ENCODE measurements around the gene TCF3.

TCF3 gene

GRCh38 chr19:1580957-1581356 lies 71.5 kb downstream of the TCF3 start:
- DNase-seq (ENCODE audit: low spot score) = no peak

- DNase-seq (ENCODE audit: low spot score) = no peak
Measured at GRCh38 chr19:1580382-1580781, 72.0 kb downstream of the TCF3 start.

GRCh38 chr19:1579222-1579621 lies 73.2 kb downstream of the TCF3 start:
- DNase-seq (ENCODE audit: low spot score) = no peak

- no peak for DNase-seq (ENCODE audit: low spot score)
Measured at GRCh38 chr19:1577929-1578618, 74.3 kb downstream of the TCF3 start.

DNA sequence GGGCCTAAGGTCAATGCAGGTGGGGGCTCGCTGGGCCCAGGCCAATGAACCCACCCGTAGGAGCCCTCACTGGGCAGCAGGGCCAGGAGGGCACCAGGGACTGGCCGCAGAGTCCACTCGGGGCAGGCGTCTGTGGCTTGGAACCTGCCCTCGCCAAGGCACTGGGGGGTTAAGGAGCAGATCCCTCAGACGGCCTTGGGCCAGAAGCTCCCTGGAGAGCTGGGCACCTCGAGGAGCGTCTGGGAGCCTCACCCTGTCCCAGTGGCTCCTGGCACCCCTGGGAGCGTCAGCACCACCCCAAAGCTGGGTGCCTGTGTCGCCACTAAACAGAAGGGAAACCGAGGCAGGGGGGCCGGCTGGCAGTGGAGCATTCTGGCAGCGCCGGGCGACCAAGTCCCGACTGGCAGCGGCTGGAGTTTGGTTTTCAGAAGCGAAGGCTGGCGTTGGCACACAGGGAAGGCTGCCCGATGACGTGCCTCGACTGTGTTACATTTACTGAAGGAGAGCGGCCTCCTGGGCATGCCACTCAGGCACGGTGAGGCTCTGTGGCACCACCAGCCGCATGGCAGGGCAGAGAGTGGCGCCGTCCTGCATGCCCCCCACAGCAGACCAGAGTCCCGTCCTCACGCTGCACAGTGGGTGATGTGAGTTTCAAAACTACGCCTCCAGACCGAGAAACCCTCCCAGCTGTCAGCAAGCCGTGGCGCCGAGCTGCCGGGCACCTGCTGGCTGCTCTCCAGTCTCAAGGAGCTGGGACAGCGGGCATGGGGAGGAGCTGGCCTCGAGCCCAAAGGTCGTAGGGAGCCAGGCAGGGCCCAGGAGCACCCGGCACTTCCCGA lies 75.1 kb downstream of the TCF3 start:
- no peak for DNase-seq (ENCODE audit: low spot score)

GRCh38 chr19:1576242-1577089 lies 75.9 kb downstream of the TCF3 start:
- DNase-seq (ENCODE audit: low spot score) = no peak

DNA sequence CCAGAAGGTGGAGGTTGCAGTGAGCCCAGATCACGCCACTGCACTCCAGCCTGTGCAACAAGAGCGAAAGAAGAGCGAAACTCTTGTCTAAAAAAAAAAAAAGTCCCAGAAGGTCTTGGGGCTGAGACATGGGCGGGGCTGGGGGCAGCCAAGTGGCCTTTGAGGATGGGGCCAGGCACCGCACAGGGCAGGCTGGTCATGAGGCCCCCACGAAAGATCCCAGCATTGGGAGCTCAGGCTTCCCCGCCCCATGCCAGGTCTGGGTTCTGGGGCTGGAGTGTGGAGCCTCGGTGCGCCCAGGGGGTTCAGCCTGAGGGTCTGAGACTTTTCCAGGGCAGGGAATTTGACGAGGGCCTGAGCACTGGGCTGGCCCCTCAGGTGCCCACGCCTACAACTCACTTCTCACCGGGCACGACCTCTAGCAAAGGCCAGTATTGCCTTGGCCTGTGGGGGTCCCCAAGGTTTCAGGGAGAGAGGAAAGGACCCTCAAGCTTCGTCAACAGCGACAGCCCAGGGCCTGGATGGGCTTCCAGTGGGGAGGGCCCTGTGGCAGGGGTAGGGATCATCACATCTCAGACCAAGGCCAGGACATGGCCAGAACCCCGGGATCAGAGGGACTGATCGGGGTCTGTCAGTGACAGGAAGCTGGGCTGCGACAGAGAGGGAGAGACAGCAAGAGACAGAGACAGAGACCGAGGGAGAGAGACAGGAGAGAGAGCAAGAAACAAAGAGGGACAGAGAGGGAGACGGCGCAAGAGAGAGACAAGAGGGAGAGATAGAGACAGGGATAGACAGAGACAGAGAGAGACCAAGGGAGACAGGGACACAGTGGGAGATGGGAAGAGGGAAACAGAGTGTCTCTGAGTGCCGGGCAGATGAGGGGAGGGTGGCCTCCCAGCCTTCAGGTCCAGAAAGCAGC lies 76.8 kb downstream of the TCF3 start:
- no peak for DNase-seq (ENCODE audit: low spot score)

DNA sequence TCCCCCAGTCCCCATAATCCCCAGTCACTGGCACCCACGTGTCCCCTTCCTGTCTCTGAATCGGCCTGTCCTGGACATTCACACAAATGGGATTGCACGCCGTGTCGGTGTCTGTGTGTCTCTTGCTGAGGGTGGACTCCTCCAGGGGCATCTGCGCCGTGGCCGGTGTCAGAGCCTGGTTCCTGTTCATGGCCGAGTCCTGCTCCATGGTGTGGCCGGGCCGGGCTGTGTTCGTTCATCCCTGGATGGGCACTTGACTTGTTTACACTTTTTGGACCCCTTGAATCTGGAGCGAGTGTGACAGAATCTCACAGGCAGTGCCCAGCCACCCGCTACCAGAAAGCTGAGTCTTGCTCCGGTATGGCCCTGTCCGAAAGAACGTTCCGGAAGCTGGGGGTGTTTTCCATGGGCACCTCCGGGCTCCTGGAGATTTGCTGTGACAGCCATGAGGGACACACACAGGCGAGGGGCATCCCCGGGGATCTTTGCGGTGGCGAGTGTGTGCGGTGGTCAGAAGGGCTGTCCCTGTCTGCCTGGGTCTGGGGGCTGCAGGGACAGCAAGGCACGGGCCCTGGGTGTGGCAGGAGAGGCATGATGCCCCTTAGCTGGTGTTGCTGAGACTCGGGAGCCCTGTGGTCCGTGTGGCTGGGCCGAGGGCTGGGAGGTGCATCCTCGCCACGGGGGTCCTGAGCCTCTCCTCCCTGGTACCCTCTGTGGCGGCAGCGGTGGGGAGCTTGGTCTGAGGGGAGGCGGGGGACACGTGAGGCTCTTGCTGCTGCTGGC lies 77.9 kb downstream of the TCF3 start:
- no peak for DNase-seq (ENCODE audit: low spot score)

GRCh38 chr19:1572795-1573194 lies 79.6 kb downstream of the TCF3 start:
- no peak for DNase-seq (ENCODE audit: low spot score)

- no peak for DNase-seq (ENCODE audit: low spot score)
Measured at GRCh38 chr19:1571358-1571757, 81.1 kb downstream of the TCF3 start.

- no peak for DNase-seq (ENCODE audit: low spot score)
Measured at GRCh38 chr19:1570836-1571235, 81.6 kb downstream of the TCF3 start.

GRCh38 chr19:1569997-1570396 lies 82.4 kb downstream of the TCF3 start:
- no peak for DNase-seq (ENCODE audit: low spot score)

- peak; percentile 99 for DNase-seq (ENCODE audit: low spot score)
Measured at GRCh38 chr19:1568320-1569019, 83.9 kb downstream of the TCF3 start, which contains the start of gene MEX3D. TSS of gene MEX3D (minus strand) at chr19:1568325. CDS start at chr19:1568058, 267 bp downstream.

DNA sequence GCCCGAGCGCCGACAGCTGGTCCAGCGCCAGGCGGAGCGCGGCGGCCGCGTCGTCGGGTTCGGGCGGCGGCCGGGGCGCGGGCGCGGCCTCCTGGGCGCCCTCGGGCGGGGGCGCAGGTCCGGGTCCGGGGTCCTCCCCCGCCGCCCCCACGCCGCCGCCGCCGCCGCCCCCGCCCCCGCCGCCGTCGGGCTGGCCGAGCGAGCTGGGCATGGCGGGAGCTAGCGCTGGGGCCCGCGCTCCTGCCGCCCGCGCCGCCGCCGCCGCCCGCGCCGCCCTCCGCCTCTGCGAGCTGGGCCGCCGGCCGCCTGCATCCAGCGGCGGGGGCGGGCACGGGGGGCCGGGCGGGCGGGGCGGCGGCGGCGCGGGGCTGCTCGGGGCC lies 84.6 kb downstream of the TCF3 start:
- DNase-seq (ENCODE audit: low spot score) = no peak

- peak; percentile 83 for DNase-seq (ENCODE audit: low spot score)
Measured at GRCh38 chr19:1567116-1567847, 85.1 kb downstream of the TCF3 start.

DNA sequence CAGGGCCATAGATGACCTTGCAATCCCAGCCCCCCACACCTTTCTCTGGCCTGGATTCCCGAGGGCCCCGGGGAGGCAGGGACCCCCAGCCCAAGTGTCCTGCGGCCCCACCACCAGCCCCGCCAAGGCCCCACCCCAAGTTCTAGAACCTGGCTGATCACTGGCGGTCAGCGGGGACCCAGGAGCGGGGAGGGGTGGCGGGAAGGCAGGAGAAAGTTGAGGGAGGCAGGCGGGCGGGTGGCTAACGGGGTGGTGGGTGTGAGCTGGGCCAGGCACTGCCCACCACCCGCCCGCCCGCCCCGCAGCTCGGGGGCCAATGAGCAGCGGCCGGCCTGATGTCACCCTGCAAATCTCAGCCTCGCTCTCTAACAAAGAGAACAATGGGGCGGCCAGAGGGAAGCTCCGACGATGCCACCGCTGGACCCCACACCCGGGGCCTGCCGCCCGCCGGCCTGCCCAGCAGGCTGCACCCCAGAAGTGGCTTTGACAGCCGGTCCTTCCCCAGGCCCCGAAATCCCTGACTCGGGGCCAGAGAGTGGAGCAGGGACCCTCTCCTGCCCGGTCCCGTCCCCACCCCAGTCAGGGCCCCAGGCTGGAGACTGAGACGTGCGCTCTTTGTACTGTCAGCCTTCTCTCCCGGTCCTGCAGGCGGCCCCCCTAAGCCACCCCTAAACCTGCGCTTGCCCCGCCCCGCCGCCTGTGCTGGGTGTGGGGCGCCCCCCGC lies 85.9 kb downstream of the TCF3 start:
- DNase-seq (ENCODE audit: low spot score) = peak; percentile 96

DNA sequence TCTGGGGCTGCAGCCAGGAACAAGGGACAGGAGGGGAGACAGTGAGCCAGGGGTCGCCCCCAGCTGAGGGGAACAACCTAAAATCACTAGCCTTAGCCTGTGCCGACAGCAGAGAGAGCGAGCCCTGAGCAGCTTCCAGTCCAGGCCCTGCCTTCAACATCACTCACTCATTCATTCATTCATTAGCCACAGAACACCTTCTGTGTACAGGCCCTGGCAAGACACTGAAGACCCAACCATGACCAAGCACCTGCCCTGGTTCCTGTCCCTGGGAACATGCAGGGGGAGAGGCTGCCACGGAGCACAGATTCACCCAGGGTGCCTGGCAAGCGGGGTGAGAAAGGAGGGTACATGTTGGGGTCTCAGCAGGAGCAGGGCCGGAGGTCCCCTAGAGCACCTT lies 89.2 kb downstream of the TCF3 start:
- DNase-seq (ENCODE audit: low spot score) = no peak

- no peak for DNase-seq (ENCODE audit: low spot score)
Measured at GRCh38 chr19:1561236-1561842, 91.1 kb downstream of the TCF3 start.

Data from GM03348 (cell line).